ENCODE data around the gene NYNRIN. TPM values are rescaled to one million over a fixed set of nuclear protein-coding genes. Genes with fewer than 3 reads are reported as not detected.

Gene NYNRIN
- polyA plus RNA-seq, 1 donor from 2014 or later = 5.7 TPM

GRCh38 chr14:24404814-24405213, 6.0 kb downstream of the NYNRIN start:
- Histone ChIP-seq H3K4me3 (ENCODE audit: low read length) (no peak overlapping the region), H3K9ac (ENCODE audit: low read length) (no peak overlapping the region), H3K9me3 (ENCODE audit: low read length) (no peaks in the 10 kb centered on the region), H3F3A (ENCODE audit: insufficient read depth, low read length, poor library complexity, severe bottlenecking) (no peaks in the 10 kb centered on the region), H3K4me2 (ENCODE audit: low read length) (no peak overlapping the region), H3K27me3 (ENCODE audit: insufficient read depth, low read depth, low read length) (no peaks in the 10 kb centered on the region), H3K36me3 (ENCODE audit: insufficient read depth, low read length) (no peaks in the 10 kb centered on the region), H3K27ac (ENCODE audit: low read length) (no peak overlapping the region), H2AFZ (ENCODE audit: low read depth, low read length) (no peak overlapping the region), H3K79me2 (replicated peaks; ENCODE audit: insufficient read depth, low read length) (peaks cover 8% of the 10 kb centered on the region), H3K9me2 (ENCODE audit: insufficient read depth, low read length) (no peaks in the 10 kb centered on the region), H4K20me1 (ENCODE audit: insufficient read depth) (no peaks in the 10 kb centered on the region)
- TF ChIP-seq POLR2AphosphoS5 (IDR thresholded peaks at IDR 0.05) (no peak), EP300 (conservative IDR thresholded peaks at IDR 0.05; ENCODE audit: poor library complexity, severe bottlenecking) (no peak), MXI1 (conservative IDR thresholded peaks at IDR 0.05; ENCODE audit: poor library complexity, severe bottlenecking) (no peak), EZH2 (IDR thresholded peaks at IDR 0.05; ENCODE audit: borderline replicate concordance, insufficient read depth, low read length, poor library complexity, severe bottlenecking) (no peak), REST (IDR thresholded peaks at IDR 0.05; ENCODE audit: borderline replicate concordance) (no peak), CTCF (IDR thresholded peaks at IDR 0.05; ENCODE audit: poor library complexity, severe bottlenecking) (no peak), TAF1 (IDR thresholded peaks at IDR 0.05; ENCODE audit: low read depth) (no peak), RAD21 (conservative IDR thresholded peaks at IDR 0.05) (no peak), SMC3 (conservative IDR thresholded peaks at IDR 0.05; ENCODE audit: poor library complexity) (no peak)

- Histone ChIP-seq H3K36me3 (ENCODE audit: insufficient read depth, low read length) (no peaks in the 10 kb centered on the region), H3K9me3 (ENCODE audit: low read length) (no peaks in the 10 kb centered on the region), H3K9ac (ENCODE audit: low read length) (no peak overlapping the region), H3K4me2 (ENCODE audit: low read length) (no peak overlapping the region), H3K27me3 (ENCODE audit: insufficient read depth, low read depth, low read length) (no peaks in the 10 kb centered on the region), H3K9me2 (ENCODE audit: insufficient read depth, low read length) (no peaks in the 10 kb centered on the region), H3K27ac (ENCODE audit: low read length) (no peak overlapping the region), H2AFZ (ENCODE audit: low read depth, low read length) (no peak overlapping the region), H3K4me3 (ENCODE audit: low read length) (no peak overlapping the region), H4K20me1 (ENCODE audit: insufficient read depth) (no peaks in the 10 kb centered on the region), H3K79me2 (replicated peaks; ENCODE audit: insufficient read depth, low read length) (no peaks in the 10 kb centered on the region), H3F3A (ENCODE audit: insufficient read depth, low read length, poor library complexity, severe bottlenecking) (no peaks in the 10 kb centered on the region)
- TF ChIP-seq TAF1 (IDR thresholded peaks at IDR 0.05; ENCODE audit: low read depth) = no peak
- TF ChIP-seq REST (IDR thresholded peaks at IDR 0.05; ENCODE audit: borderline replicate concordance) = no peak
- TF ChIP-seq EZH2 (IDR thresholded peaks at IDR 0.05; ENCODE audit: borderline replicate concordance, insufficient read depth, low read length, poor library complexity, severe bottlenecking) = no peak
- no peak for TF ChIP-seq MXI1 (conservative IDR thresholded peaks at IDR 0.05; ENCODE audit: poor library complexity, severe bottlenecking)
- no peak for TF ChIP-seq SMC3 (conservative IDR thresholded peaks at IDR 0.05; ENCODE audit: poor library complexity)
- TF ChIP-seq POLR2AphosphoS5 (IDR thresholded peaks at IDR 0.05) = no peak
Measured at GRCh38 chr14:24406416-24406815, 7.6 kb downstream of the NYNRIN start.

Data from neural cell (in vitro differentiated cells).